Suppressor macrophage (primary cell): ENCODE results near the gene ACTN2.
A peak's percentile ranks its signal among the peaks of the same experiment; 100 is the strongest.
"Not testable (repeated sequence)": the region's sequence is repeated elsewhere in the genome, so short reads cannot be mapped to it uniquely, and the experiment has no call there.

Experiments used
- DNase-seq, 4 experiments: peaks; one replicate each; pipeline ENCODE4 v3.0.0-alpha.2; 2020 to 2022
- total RNA-seq, 17 experiments: gene quantifications; one replicate each; lab custom pipeline; 2026; ENCODE audit warnings: mixed read lengths in 6 of 17, inconsistent platforms in 3 of 17; lab: John Stamatoyannopoulos, UW

Gene ACTN2
- total RNA-seq: 0.05 to 7.7 (median 0.72) reads per million in 17 experiments

DNA sequence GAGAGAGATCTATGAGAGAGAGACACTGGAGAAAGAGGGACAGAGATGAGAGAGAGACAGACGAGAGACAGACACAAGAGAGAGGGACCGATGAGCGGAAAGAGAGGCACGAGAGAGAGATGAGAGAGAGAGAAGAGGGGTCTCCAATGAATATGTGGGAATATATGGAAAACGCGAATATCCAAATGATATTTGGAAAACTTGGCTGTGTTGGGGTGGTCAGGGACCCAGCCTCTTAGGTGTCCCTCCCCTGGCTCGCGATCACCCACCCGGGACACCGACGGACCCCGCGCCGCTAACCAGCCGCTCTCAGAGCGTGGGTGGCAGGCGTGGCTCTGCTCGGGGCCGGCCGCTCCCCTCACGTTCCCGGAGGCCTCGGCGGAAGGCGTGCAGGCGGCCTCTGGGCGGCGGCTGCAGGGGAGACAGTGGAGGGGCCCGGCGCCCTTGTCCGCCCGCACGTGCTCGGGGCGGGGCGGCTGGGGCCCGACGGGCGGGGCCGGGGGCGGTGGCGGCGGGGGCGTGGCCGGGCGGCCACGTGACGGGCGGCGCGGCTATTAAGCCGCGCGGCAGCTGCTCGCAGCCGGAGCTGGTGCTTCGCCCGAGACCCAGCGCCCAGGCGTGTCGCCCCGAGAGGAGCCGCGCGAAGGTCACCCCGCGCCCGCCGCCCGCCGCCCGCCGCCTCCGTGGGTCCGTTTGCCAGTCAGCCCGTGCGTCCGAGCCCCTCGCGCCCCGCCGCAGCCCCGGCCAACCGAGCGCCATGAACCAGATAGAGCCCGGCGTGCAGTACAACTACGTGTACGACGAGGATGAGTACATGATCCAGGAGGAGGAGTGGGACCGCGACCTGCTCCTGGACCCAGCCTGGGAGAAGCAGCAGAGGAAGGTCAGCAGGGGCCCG lies at the start of gene ACTN2:
TSS of gene ACTN2 (plus strand) at position 583 of the 898 bp plus-strand sequence. CDS start at position 758, 175 bp downstream.
- peak; percentile 40 to 75 (median 60) for DNase-seq

DNA sequence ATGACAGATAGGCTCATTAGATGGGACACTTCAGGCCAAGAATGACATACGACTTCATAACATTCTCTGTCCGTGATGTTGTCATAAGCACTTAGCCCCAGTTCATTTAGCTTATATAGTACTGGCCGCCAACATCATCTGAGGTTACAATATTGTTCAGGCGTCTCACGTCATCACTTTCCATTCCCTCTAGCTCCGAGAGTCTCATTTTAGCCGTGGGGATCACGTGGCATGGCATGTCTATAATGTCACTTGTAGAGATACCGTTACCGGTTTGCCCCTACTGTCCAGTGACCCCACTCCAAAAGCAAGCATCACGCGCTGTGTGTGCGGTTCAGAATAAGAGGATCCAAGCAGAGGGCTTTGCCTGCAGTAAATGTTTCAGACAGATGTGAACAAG lies 47.4 kb upstream of the ACTN2 start:
- DNase-seq: no peak

DNA sequence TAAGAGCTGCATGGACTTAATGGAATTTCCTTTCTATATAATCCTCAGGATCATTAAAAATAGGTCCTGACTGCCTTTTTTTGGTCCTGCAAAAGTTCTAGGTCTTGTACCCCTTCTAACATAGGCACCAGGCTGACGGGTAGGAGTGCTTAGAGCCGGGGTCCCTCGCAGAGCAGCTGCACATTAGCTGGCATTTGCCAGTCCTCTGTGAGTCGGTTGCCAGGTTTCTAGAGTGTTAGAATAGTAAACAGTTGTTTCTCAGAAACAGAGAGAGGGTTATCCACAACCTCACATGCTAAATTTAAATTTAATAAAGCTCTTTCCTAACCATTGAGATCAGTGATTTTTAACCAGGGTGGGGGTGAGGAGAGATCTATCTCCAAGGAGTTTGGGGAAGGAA lies 46.6 kb upstream of the ACTN2 start:
- no peak for DNase-seq

DNA sequence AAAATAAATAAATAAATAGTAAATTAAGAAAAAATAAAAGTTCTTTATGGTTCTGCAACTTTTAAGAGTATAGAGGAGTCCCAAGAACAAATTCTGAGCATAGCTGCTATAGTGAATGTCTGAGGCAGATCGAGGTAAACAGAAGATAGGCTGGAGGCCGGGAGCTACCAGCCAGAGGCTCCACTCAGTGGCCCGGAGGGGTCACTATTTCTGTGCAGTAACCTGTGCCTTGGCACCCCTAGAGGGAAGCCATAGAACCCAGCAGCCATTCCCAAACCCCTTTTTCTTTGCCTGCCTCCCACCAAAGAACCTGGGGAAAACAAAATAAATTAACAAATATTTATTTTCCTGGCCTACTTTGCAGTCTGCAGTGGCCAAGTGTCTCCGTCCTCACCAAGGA lies 43.5 kb upstream of the ACTN2 start:
- no peak for DNase-seq

DNA sequence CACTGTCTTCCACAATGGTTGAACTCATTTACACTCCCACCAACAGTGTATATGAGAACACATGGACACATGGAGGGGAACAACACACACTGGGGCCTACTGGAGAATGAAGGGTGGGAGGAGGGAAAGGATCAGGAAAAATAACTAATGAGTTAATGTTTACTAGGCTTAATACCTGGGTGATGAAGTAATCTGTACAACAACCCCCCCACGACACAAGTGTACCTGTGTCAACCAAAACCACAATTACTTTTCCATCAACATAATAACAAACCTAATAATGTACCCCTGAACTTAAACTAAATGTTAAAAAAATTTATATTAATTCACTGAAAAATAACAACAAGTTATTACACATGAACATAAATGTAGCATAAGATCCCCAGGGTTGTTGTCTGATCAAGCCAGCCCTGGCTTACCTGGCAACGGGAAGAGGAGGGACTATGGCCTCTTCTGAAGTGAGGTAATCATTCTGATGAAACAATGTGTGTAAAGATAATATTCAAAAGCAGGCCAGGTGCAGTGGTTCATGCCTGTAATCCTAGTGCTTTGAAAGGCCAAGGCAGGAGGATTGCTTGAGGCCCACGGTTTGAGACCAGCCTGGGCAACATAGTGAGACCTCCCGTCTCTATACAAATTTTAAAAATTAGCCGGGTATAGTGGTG lies 41.2 kb upstream of the ACTN2 start:
- no peak for DNase-seq

DNA sequence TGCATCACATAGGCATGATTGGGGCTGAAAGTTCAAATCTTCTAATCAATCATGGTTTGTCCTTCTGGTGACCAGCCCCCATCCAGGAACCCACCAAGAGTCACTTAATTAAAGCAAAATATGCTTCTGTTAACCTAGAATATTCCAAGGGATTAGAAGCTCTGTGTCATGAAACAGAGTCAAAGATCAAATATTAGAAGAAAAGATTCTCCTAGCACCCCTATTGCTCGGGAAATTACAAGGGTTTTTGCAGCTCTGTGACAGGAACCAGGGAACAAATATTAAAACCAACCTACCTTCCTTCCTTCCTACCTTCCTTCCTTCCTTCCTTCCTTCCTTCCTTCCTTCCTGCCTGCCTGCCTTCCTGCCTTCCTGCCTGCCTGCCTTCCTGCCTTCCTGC lies 31.8 kb upstream of the ACTN2 start:
- DNase-seq: no peak

DNA sequence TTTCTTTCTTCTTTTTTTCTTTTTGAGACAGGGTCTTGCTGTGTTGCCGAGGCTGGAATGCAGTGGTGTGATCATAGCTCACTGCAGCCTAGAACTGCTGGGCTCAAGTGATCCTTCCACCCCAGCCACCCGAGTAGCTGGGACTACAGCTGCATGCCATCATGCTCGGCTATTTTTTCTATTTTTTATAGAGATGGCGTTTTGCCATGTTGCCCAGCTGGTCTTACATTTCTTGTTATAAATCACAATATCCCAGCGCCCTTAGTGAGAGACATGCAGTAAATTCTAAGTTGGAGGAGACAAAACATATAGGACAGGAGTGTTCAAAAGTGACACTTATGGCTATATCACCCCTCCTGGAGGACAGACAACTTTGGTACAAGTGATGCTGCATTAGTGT lies 31.3 kb upstream of the ACTN2 start:
- DNase-seq: no peak

DNA sequence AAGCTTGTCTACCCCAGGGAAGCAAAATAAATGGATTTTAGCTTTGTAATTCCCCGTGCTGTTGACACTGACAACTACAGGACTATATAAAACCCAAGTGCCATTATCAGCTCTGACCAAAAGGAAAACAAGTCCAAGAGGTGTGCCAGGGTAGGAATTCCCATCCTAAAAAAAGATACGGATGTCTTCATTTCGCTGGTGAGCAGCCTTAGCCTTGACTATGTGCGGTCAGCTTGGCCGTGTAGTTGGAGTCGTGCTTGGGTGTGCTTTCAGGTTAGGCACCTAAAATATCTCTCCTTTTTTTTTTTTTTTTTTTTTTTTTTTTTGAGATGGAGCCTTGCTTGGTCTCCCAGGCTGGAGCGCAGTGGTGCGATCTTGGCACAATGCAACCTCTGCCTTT lies 28.9 kb upstream of the ACTN2 start:
- no peak for DNase-seq

DNA sequence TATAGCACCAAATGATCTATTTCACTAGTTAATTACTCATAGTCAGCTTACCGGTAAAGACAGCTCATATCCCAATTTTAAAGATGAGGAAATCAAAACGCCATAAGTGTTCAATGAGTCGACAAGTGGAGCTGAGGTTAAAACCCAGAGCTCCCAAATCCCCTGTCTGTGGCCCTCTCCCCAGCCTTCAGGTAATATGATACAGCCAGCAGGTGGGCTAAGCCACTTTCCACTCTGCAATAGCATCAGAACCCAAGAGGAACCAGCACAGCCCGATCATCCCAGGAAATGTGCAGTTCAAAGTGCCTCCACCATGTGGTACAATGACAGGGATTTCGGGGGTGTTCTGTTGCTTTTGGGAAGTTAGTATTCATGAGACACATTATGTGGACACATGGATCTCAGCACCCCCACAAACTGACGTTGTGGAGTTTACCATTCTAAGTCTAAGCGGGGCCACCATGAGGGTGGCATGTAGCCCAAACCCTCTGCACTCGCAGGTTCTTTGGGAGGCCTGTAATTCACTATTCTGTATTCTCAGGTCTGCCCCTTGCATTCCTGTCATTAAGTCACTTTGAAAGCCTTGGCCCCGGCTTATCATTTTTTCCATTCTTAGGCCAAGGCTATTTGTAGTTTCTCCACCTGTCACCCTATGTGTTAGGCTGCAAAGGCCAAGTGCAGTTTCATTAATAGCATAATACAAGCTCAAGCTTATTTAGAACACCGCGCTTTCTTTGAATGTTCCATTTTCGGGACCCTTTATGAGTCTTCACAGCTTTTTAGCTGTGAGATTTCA lies 26.3 kb upstream of the ACTN2 start:
- DNase-seq: no peak

DNA sequence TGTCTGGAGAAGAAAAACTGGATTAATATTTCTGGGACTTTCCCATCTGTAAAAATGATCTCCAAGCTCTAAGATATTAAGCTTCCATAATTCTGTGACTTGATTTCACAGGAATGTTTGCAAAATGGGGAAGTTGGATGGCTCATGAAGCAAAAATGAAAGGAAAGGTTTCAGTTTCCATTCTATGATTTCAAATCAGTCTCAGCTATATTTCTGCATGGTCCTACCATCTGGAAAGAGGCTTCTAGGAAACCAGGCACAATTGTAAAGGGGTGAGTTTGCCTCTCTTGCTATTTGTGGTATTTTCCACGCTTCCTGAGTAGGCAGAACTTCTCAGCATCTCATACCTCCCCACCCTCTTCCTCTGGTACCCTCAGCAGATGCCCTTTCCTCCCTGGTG lies 22.4 kb upstream of the ACTN2 start:
- no peak for DNase-seq

DNA sequence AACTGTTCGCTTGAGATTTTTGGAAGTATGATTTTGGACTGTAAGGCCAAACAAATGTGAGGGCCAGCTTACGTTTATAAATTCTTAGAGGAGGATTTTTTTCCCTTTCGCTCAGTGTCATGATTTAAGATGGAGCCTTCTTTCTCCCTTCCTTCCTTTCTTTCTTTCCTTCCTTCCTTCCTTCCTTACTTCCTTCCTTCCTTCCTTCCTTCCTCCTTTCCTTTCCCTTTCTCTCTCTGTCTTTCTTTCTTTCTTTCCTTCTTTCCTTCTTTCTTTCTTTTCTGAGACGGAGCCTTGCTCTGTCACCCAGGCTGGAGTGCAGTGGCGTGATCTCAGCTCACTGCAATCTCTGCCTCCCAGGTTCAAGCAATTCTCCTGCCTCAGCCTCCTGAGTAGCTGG lies 17.4 kb upstream of the ACTN2 start:
- DNase-seq: not testable (repeated sequence)

DNA sequence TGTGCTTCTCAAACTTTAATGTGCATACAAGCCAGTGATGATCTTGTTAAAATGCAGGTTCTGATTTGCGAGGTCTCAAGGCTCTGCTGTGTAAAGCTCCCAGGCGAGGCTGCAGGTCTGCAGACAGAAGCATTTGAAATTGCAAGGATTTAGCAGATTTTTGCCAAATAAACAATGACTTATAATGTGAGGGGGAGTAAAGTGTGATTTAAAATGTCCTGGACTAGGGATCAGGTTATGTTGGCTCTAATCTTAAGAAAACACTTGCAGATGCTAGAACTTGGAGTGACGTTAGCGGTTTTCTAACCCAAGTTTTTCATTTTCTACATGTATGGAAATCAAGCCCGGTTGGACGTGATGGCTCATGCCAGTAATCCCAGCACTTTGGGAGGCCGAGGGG lies 16.2 kb upstream of the ACTN2 start:
- DNase-seq: no peak

DNA sequence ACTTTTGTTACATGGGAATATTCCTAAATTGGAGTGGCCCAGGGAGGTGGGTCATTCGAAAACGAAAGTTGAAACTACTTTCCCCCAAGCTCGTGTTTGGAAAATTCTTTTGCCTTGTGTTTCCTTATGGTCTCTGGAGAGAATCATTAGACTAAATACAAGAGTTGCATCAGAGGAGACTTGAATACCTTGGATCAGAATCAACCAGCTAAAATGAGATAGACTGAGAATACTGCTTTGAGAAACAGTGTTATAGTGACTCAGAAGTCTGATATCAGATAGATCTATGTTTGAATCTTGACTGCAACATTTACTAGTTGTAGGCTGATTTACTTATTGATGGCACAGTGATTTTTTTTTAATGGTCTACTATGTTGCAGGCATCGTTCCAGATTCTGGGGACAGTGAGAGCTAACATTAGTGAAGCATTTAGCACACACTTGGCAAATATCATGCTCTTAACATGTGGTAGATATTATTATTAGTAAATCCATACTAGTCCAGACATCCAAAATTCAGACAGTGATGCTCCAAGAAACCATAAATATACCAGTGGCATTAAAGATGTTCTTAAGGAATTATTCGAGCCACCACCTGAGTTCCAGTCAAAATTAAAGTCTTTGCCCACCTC lies 12.9 kb upstream of the ACTN2 start:
- no peak for DNase-seq

DNA sequence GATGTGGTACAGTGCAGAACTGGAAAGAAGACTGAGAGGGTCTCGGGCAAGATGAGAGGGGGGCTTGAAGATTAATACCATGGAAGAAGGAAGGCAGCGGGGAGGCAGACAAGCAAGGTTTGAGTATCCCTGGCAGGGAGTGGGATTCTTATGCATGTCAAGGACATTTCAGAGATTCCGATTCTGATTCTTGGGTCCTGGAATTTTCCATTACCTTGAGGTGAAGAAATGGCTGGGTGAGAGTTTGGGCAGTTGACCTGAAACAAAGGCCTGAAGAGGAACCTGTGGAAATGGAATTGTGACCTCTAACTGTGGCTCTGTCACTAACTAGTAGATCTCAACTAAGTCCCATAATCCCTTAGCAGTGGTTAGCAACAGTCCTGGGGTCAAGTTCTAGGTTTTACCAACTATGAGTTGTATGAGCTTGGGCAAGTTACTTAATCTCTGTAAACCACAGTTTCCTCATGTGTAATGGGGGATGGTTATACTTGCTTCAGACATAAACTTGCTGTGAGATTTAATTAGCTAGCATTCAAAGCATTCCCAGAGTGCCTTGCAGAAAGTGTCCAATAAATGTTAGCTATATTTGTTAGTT lies 8.6 kb upstream of the ACTN2 start:
- DNase-seq: peak; percentile 17 to 59 (median 40)

DNA sequence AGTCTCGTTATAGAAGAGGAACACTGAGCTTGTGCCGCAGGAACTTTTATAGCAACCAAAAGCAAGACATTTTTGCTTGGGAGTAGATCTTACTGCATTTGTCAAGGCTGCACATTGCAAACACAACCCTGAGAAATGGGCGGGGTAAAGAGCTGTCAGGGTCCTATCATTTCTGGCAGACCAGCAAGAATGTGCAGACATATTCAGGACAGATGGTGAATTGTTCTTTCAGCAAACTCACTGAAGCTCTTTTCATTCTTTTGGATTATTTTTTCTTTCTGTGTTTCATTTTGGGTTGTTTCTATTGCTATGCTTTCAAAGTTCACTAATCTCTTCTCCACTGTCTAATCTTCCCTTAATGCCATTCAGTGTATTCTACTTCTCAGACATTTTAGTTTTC lies 5.1 kb upstream of the ACTN2 start:
- no peak for DNase-seq

DNA sequence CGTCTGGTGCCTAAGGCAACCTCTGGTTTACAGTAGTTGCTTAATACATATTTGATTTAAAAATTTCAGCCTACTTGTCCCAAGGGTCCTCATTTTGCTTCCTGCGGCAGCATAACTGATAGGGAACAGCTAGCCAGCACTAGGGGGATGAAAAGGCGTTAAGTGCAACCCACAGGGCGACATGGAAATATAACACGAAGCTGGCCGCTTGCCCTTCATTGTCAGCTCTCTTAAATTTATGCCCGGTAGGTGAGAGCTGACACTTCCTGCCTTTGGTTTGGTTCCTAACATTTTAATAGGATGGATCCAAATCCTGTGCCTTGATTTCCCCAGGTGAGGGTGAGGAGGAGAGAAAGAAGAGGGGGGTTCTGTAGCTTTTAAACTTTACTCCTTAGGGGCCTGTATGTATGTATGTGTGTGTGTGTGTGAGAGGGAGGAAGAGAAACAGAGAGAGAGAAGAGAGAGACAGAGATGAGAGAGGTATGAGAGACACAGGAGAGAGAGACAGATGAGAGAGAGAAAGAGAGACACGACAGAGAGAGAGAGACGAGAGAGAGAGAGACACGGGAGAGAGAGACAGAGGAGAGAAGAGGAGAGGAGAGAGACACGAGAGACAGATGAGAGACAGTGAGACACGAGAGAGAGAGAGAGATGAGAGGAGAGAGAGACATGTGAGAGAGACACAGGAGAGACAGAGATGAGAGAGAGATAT lies 938 bp upstream of the ACTN2 start:
- no peak for DNase-seq

DNA sequence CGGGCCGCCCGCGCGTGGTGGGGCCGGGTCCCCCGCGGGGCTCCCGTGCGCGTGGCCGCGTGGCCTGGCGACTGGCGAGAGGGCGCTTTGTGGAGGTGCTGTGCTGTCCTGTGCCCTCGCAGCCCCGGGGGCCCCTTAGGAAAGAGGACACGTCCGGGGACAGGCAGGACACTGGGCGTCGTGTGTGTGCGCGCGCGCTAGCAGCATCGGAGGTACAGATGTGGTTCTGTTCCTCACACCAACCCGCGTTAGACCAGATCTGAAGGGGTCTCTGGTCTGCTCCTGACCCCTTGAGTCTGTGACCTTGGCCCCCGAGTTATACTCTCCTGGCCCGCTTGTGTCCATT lies 489 bp downstream of the ACTN2 start:
- peak in 2 of 4 experiments; percentile 7 to 18 for DNase-seq

DNA sequence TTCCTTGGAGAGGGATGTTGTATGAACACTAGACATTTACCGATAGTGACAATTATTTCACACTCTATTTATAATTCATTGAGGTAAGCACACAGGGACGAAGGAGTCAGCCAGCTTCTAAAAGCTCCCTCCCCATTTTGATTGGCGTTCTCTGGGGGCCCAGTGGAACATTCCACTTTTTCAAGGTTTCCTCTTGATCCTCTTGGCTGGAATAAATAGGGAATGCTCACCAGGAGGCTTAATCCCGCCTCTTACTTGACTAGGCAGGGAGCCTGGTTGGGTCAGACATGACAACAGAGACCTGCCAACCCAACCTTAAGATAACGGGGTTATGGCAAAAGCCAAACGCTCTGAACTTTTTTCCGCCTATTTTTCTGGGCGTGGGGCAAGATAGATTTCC lies 974 bp downstream of the ACTN2 start:
- DNase-seq: no peak

DNA sequence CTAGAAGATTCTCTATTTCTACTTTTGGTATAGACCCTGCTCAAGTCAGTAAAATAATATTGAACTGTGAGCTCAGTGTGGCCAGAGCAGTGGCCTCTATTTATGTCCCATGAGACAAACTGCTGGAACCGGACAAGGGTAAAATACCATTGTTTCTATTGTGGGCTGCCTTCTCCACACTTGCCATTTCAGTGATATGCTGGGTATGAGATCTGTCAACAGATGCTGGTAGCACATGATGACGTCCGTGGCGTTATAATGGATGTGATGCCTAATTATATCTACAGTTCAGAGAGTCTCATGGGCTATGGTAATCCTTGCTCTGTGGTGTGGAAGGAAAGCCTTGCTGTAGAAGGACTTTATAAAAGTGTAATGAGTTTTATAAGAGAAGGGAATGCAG lies 2.4 kb downstream of the ACTN2 start:
- DNase-seq: no peak

DNA sequence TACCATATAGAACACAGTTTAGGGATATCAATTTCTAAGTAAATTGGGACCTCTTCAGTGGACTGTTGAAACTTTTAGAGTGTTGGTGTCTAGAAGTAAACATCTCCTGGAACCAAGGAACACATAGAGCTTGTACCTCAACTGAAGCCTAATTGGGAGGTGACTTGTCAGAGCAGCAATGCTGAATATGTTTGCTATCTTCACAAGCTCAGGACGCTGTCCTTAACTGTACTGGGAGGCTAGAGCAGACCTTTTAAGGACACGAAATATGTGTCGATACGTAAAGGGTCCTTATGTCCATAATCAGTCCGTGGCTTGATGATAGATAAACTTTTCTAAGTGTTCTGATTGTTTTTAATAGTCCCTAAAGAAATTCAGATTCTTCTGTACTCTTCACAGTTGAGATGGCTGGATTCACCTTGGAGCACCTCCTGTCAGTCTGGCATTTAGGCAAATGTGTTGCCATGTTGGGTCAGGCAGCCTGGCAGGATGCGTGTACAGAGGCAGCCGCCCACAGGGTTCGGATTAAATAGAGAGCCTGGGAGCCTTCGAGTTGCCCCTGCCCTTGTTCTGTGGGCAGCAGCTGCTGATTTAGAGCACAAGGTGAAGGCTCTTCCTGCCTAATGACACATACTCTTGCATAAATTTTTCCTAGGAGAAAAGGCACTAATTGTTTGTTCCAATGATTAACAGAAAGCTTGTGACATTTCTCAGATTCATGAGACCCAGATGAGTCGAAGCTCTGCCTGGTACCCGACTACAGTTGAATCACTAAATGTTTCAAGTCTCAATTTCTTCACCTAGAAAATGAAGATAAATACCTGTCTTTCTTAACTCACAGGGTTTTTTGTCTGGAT lies 3.6 kb downstream of the ACTN2 start:
- DNase-seq: no peak

DNA sequence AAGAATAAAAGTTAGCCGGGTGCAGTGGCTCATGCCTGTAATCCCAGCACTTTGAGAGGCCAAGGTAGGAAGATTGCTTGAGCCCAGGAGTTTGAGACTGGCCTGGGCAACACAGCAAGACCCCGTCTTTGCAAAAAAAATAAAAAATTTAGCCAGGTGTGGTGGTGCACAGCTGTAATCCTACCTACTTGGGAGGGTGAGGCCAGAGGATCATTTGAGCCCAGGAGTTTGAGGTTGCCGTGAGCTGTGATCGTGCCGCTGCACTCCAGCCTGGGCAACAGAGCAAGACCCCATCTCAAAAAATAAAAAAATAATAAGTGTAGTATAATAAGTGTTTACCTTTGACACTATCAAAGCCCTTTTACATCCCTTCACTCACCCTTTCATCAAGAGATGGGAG lies 5.0 kb downstream of the ACTN2 start:
- DNase-seq: no peak
